Endothelial cell of umbilical vein (primary cell): ENCODE measurements around the gene SOX13. TPM values are rescaled to one million over a fixed set of nuclear protein-coding genes. Genes with fewer than 3 reads are reported as not detected.

Experiments used
- BruUV-seq: library from RNA; stranded (reverse); fragments of 400-500 nt; replicated peaks from 2 replicates; lab custom pipeline; 2021; lab: Mats Ljungman, UMichigan
- CTCF ChIA-PET: fragments of 300-600, 350-600 bp; sonication (Branson Sonifier 250); formaldehyde crosslinking; loops from one replicate; lab custom pipeline; 2021; ENCODE audit warnings: antibody characterized with exemption, inconsistent platforms; lab: Charles Lee
- POLR2A ChIA-PET: fragments of 300-600, 350-600 bp; sonication (Branson Sonifier 250); formaldehyde crosslinking; loops from one replicate; lab custom pipeline; 2021; ENCODE audit warnings: antibody characterized with exemption, inconsistent platforms; lab: Charles Lee
- DNase-seq: peaks from one replicate; pipeline ENCODE4 v3.0.0-alpha.2; 2011; ENCODE audit warnings: low read depth, low spot score
- FAIRE-seq: peaks from 2 replicates; lab custom pipeline; 2011; peaks lifted over from hg19 to GRCh38; lab: Jason Lieb, UNC
- H2AFZ ChIP-seq: 2 replicates; pipeline ENCODE4 v1.6.0; 2012; ENCODE audit warnings: low read depth, low read length, control low read depth, inconsistent platforms
- H3K27ac ChIP-seq: 2 replicates; pipeline ENCODE4 v1.5.1; 2011; ENCODE audit warnings: low read depth, mild to moderate bottlenecking, control low read depth, low read length, moderate library complexity; ENCODE audit not compliant: insufficient read depth
- H3K27me3 ChIP-seq, 2 experiments: 2 replicates each; pipeline versions ENCODE4 v1.6.0 to v1.6.1; 2011; ENCODE audit warnings: low read length in 2 of 2, mixed read lengths in 1 of 2; ENCODE audit not compliant: control insufficient read depth in 2 of 2, insufficient read depth in 2 of 2
- H3K36me3 ChIP-seq, 2 experiments: 2 replicates in 1 of 2; 3 replicates in 1 of 2; pipeline ENCODE4 v1.5.1; 2011; ENCODE audit warnings: low read length in 2 of 2, mild to moderate bottlenecking in 1 of 2, moderate library complexity in 1 of 2; ENCODE audit not compliant: control insufficient read depth in 2 of 2, insufficient read depth in 2 of 2; ENCODE audit errors: extremely low read depth in 1 of 2
- H3K4me1 ChIP-seq: 3 replicates; pipeline ENCODE4 v1.5.1; 2011; ENCODE audit warnings: mild to moderate bottlenecking, low read length; ENCODE audit not compliant: control insufficient read depth, insufficient read depth; ENCODE audit errors: extremely low read depth
- H3K4me2 ChIP-seq: 2 replicates; pipeline ENCODE4 v1.6.1; 2011; ENCODE audit warnings: low read length, control low read depth, mixed read lengths; ENCODE audit not compliant: insufficient read depth
- H3K4me3 ChIP-seq, 3 experiments: fragments of 200-600 bp in 1 of 3; sonication (generic), shearing (Covaris generic) in 1 of 3; replicated peaks in 1 of 3; 2 replicates each; pipeline ENCODE4 v1.5.1; 2011 to 2016; ENCODE audit warnings: control low read depth in 3 of 3, low read length in 3 of 3, mild to moderate bottlenecking in 2 of 3, inconsistent platforms in 1 of 3, low read depth in 1 of 3, moderate library complexity in 1 of 3; ENCODE audit not compliant: insufficient read depth in 1 of 3
- H3K79me2 ChIP-seq: 2 replicates; pipeline ENCODE4 v1.6.0; 2012; ENCODE audit warnings: low read length, inconsistent platforms; ENCODE audit not compliant: control insufficient read depth, insufficient read depth
- H3K9ac ChIP-seq: replicated peaks from 2 replicates; pipeline ENCODE3; 2011; ENCODE audit warnings: low read length, control low read depth; ENCODE audit not compliant: insufficient read depth; ENCODE audit errors: extremely low read depth
- H3K9me1 ChIP-seq: replicated peaks from 3 replicates; pipeline ENCODE4 v1.6.0; 2011; ENCODE audit warnings: mild to moderate bottlenecking, low read length; ENCODE audit not compliant: control insufficient read depth, insufficient read depth; ENCODE audit errors: extremely low read depth
- H3K9me3 ChIP-seq: replicated peaks from 2 replicates; pipeline ENCODE4 v1.5.1; 2012; ENCODE audit warnings: low read length, inconsistent platforms; ENCODE audit not compliant: control insufficient read depth, insufficient read depth
- H4K20me1 ChIP-seq: replicated peaks from 2 replicates; pipeline ENCODE3; 2011; ENCODE audit warnings: mild to moderate bottlenecking, low read length; ENCODE audit not compliant: control insufficient read depth, insufficient read depth; ENCODE audit errors: extremely low read depth
- CTCF ChIP-seq, 2 donors: IDR thresholded peaks; 1 replicate in 1 of 2; 2 replicates in 1 of 2; pipeline ENCODE4 v1.5.1; 2011; ENCODE audit warnings: low read length in 2 of 2, mild to moderate bottlenecking in 2 of 2, moderate library complexity in 2 of 2, control low read depth in 1 of 2, inconsistent platforms in 1 of 2, low read depth in 1 of 2; ENCODE audit not compliant: insufficient read depth in 1 of 2; ENCODE audit errors: extremely low read depth in 1 of 2
- EZH2 ChIP-seq: IDR thresholded peaks from 2 replicates; pipeline ENCODE4 v1.6.1; 2012; ENCODE audit warnings: borderline replicate concordance, low read depth, mild to moderate bottlenecking, moderate library complexity, low read length, inconsistent platforms; ENCODE audit not compliant: severe bottlenecking
- FOS ChIP-seq: IDR thresholded peaks from 2 replicates; pipeline ENCODE4 v1.6.1; 2011; ENCODE audit warnings: mild to moderate bottlenecking, low read length, moderate library complexity, borderline replicate concordance; ENCODE audit not compliant: insufficient read depth
- GATA2 ChIP-seq: IDR thresholded peaks from 2 replicates; pipeline ENCODE4 v1.7.0; 2011; ENCODE audit warnings: low read depth, mild to moderate bottlenecking, moderate library complexity, mixed read lengths, low read length; ENCODE audit not compliant: insufficient read length, insufficient read depth
- JUN ChIP-seq: IDR thresholded peaks from 2 replicates; pipeline ENCODE4 v1.6.1; 2011; ENCODE audit warnings: borderline replicate concordance, low read depth; ENCODE audit not compliant: insufficient read length, insufficient read depth
- MAX ChIP-seq: IDR thresholded peaks from 2 replicates; pipeline ENCODE4 v1.6.1; 2011; ENCODE audit not compliant: insufficient read depth, insufficient read length
- MYC ChIP-seq: IDR thresholded peaks from one replicate; pipeline ENCODE4 v1.6.1; 2011; ENCODE audit warnings: mild to moderate bottlenecking, low read depth, low read length
- POLR2A ChIP-seq: IDR thresholded peaks from 2 replicates; pipeline ENCODE4 v1.6.1; 2012; ENCODE audit warnings: low read depth, mild to moderate bottlenecking, control low read depth, low read length
- POLR2AphosphoS5 ChIP-seq: IDR thresholded peaks from 2 replicates; pipeline ENCODE4 v1.6.1; 2012; ENCODE audit warnings: low read depth, mild to moderate bottlenecking, control low read depth, low read length, moderate library complexity; ENCODE audit not compliant: insufficient read depth
- dilution Hi-C: fragments of 300-500 bp; cut with MboI; formaldehyde crosslinking; loops from one replicate; pipeline ENCODE4 v1.15.0; 2019; ENCODE audit warnings: low sequenced_read_pairs; ENCODE audit not compliant: extremely low pct_ligation_motif_present
- intact Hi-C: fragments of 100-400 bp; cut with micrococcal nuclease; formaldehyde crosslinking; loops from one replicate; pipeline ENCODE4 v1.10.0; 2022
- polyA plus RNA-seq, 4 experiments: library from polyadenylated mRNA; depleted of rRNA in 3 of 4; stranded (reverse) in 3 of 4; unstranded in 1 of 4; fragments of >200 nt; gene quantifications; 2 replicates each; pipeline versions ENCODE4 v1.2.1 to v1.2.3, GENCODE V29; 2011 to 2012; ENCODE audit warnings: missing spikeins in 1 of 4
- total RNA-seq: library from RNA; stranded (reverse); gene quantifications from 2 replicates; pipeline ENCODE4 v1.2.3, GENCODE V29; 2021

The SOX13 gene
- total and polyA plus RNA-seq, 2 donors (not counting 3 experiments of a cell fraction or from before 2014, with no cell fraction given) = 40.8 to 57.7 TPM

GRCh38 chr1:204116539-204116938, 43.6 kb downstream of the SOX13 start:
- Histone ChIP-seq H3K9ac (no peak overlapping the region), H4K20me1 (no peaks in the 10 kb centered on the region), H2AFZ (no peak overlapping the region), H3K36me3 (peaks cover 0 to 27% of the 10 kb centered on the region in 2 experiments), H3K4me3 (no peak overlapping the region), H3K27me3 (no peaks in the 10 kb centered on the region), H3K79me2 (no peaks in the 10 kb centered on the region), H3K9me3 (no peaks in the 10 kb centered on the region), H3K4me1 (peaks cover 9% of the 10 kb centered on the region), H3K9me1 (no peaks in the 10 kb centered on the region), H3K4me2 (no peak overlapping the region), H3K27ac (no peak overlapping the region)
- CTCF ChIA-PET = interaction anchor here (1.6 to 6.7 kb wide), 3 partner anchors 9 to 245 kb away, joined by 4 to 45 read pairs (median 23); no protein-coding TSS in a partner anchor
- no peak for TF ChIP-seq EZH2
- TF ChIP-seq POLR2A = no peak
- TF ChIP-seq FOS = no peak
- TF ChIP-seq CTCF (IDR thresholded peaks at IDR 0.05; ENCODE audit: extremely low read depth in 1 of 2, insufficient read depth in 1 of 2, low read depth in 1 of 2, low read length in 2 of 2) = no peak
- TF ChIP-seq GATA2 = no peak
- no peak for TF ChIP-seq JUN
- no peak for TF ChIP-seq POLR2AphosphoS5
- TF ChIP-seq MAX = no peak
- TF ChIP-seq MYC = no peak
- FAIRE-seq = no peak
- intact Hi-C loops (no loop called here), dilution Hi-C loops (no loop called here)
- POLR2A ChIA-PET = no interaction called here
- BruUV-seq = no TSS peak
- no peak for DNase-seq
